Panc1 (cell line): ENCODE data around the gene TLR4. TPM values are rescaled to one million over a fixed set of nuclear protein-coding genes. Genes with fewer than 3 reads are reported as not detected.

Experiments used
- ATAC-seq: fragments of 200-7000 bp; cut with Tn5 transposase; 2 replicates; pipeline ENCODE4 v1.9.1; 2020; ENCODE audit warnings: mild to moderate bottlenecking, moderate library complexity
- BruUV-seq: library from RNA; stranded (reverse); fragments of 400-500 nt; replicated peaks from 2 replicates; lab custom pipeline; 2021; lab: Mats Ljungman, UMichigan
- CTCF ChIA-PET: fragments of 300-600 bp; sonication (Branson Sonifier 250); formaldehyde crosslinking; loops from one replicate; lab custom pipeline; 2022; ENCODE audit warnings: antibody characterized with exemption; lab: Charles Lee
- POLR2A ChIA-PET: fragments of 300-600 bp; sonication (Branson Sonifier 250); formaldehyde crosslinking; loops from one replicate; lab custom pipeline; 2022; ENCODE audit warnings: antibody characterized with exemption; lab: Charles Lee
- DNase-seq: peaks from one replicate; pipeline ENCODE4 v3.0.0-alpha.2; 2010; ENCODE audit warnings: low read depth, low spot score
- H3K27ac ChIP-seq: 2 replicates; pipeline ENCODE4 v1.5.1; 2011; ENCODE audit warnings: mild to moderate bottlenecking, low read length, inconsistent platforms
- H3K27me3 ChIP-seq: fragments of 200-500 bp; sonication (Bioruptor generic); 2 replicates; pipeline ENCODE4 v1.6.0; 2014; ENCODE audit warnings: low read length, inconsistent platforms; ENCODE audit not compliant: control insufficient read depth, insufficient read depth
- H3K36me3 ChIP-seq: fragments of 200-500 bp; sonication (Bioruptor generic); 2 replicates; pipeline ENCODE4 v1.5.1; 2014; ENCODE audit warnings: inconsistent platforms, mild to moderate bottlenecking, low read length, moderate library complexity; ENCODE audit not compliant: control insufficient read depth, insufficient read depth
- H3K4me1 ChIP-seq: 2 replicates; pipeline ENCODE4 v1.5.1; 2011; ENCODE audit warnings: inconsistent platforms, mild to moderate bottlenecking, low read length, moderate library complexity; ENCODE audit not compliant: control insufficient read depth, insufficient read depth
- H3K4me3 ChIP-seq, 2 experiments: 2 replicates each; pipeline ENCODE4 v1.5.1; 2011 to 2012; ENCODE audit warnings: low read depth in 2 of 2, low read length in 2 of 2, mild to moderate bottlenecking in 2 of 2, inconsistent platforms in 1 of 2, moderate library complexity in 1 of 2
- H3K9me3 ChIP-seq: fragments of 200-500 bp; sonication (Bioruptor generic); 2 replicates; pipeline ENCODE4 v1.5.1; 2014; ENCODE audit warnings: low read depth, mild to moderate bottlenecking, inconsistent platforms, low read length, moderate library complexity; ENCODE audit not compliant: control insufficient read depth, insufficient read depth
- CTCF ChIP-seq: fragments of 450-650 bp; IDR thresholded peaks from 2 replicates; pipeline ENCODE4 v1.5.1; 2017; ENCODE audit warnings: mild to moderate bottlenecking
- POLR2AphosphoS5 ChIP-seq: IDR thresholded peaks from 2 replicates; pipeline ENCODE4 v1.6.1; 2012; ENCODE audit warnings: mild to moderate bottlenecking, low read depth, low read length, moderate library complexity
- REST ChIP-seq, 2 experiments: IDR thresholded peaks; 2 replicates each; pipeline ENCODE4 v1.6.1; 2011 to 2012; ENCODE audit warnings: low read depth in 2 of 2, control low read depth in 1 of 2, low read length in 1 of 2, mild to moderate bottlenecking in 1 of 2, moderate library complexity in 1 of 2; ENCODE audit not compliant: insufficient read depth in 1 of 2
- SIN3A ChIP-seq: IDR thresholded peaks from 2 replicates; pipeline ENCODE4 v1.6.1; 2012; ENCODE audit warnings: low read depth, mild to moderate bottlenecking, low read length, moderate library complexity, borderline replicate concordance; ENCODE audit not compliant: insufficient read depth
- TCF7L2 ChIP-seq: IDR thresholded peaks from 2 replicates; pipeline ENCODE4 v1.6.1; 2011; ENCODE audit warnings: mild to moderate bottlenecking, low read depth, low read length, inconsistent platforms
- in situ Hi-C: cut with HindIII; loops from 2 replicates; pipeline ENCODE4 v1.10.0; 2016; ENCODE audit warnings: low sequenced_read_pairs, low pct_unique_long_range_greater_than_20kb
- intact Hi-C: fragments of 100-400 bp; cut with micrococcal nuclease; formaldehyde crosslinking; loops from one replicate; pipeline ENCODE4 v1.10.0; 2022; ENCODE audit not compliant: unreplicated experiment
- total RNA-seq: library from RNA; stranded (reverse); gene quantifications from one replicate; pipeline ENCODE4 v1.2.1, GENCODE V29; 2021; ENCODE audit not compliant: unreplicated experiment

TLR4 gene
- total RNA-seq, 1 experiment from 2014 or later, result 0.33 TPM

GRCh38 chr9:117678871-117679270, 25.3 kb upstream of the TLR4 start:
- DNase-seq (no peak), ATAC-seq (no peak)
- ChIA-PET POLR2A (no interaction called here), CTCF (no interaction called here)
- Histone ChIP-seq H3K4me3 (no peak overlapping the region), H3K36me3 (no peaks in the 10 kb centered on the region; the same call in 1 of the 2 replicates), H3K4me1 (no peaks in the 10 kb centered on the region), H3K9me3 (no peaks in the 10 kb centered on the region), H3K27me3 (no peaks in the 10 kb centered on the region), H3K27ac (no peak overlapping the region)
- no peak for TF ChIP-seq POLR2AphosphoS5
- no peak for TF ChIP-seq CTCF
- TF ChIP-seq TCF7L2, result no peak
- TF ChIP-seq REST (IDR thresholded peaks at IDR 0.05; ENCODE audit: insufficient read depth in 1 of 2, low read depth in 2 of 2, low read length in 1 of 2), result no peak
- intact Hi-C loops, result no loop called here
- in situ Hi-C loops, result no loop called here
- BruUV-seq, result no TSS peak

DNA sequence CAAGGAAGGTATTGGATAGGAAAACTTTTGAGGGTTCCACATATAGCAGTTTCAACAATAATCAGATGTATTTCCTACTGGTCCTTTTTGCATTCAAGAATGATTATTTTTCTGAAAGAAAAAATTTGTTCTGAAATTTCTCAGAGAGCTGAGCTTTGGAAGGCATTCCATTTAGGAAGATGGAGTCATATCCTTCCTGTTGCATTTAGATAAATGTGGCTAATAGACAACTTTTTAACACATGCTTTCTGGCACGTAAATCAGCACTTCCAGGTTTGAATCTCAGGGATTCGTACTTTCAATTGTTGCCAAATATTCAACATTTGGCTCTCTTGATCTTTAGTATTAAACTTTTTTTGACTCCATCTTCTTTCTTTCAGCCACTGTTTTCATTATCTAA, 24.8 kb upstream of the TLR4 start:
- no peak for TF ChIP-seq CTCF
- TF ChIP-seq SIN3A, result no peak
- TF ChIP-seq TCF7L2, result no peak
- TF ChIP-seq REST (IDR thresholded peaks at IDR 0.05; ENCODE audit: insufficient read depth in 1 of 2, low read depth in 2 of 2, low read length in 1 of 2), result no peak
- no peak for TF ChIP-seq POLR2AphosphoS5
- ChIA-PET POLR2A (no interaction called here), CTCF (no interaction called here)
- Histone ChIP-seq H3K36me3 (no peaks in the 10 kb centered on the region; the same call in 1 of the 2 replicates), H3K4me1 (no peaks in the 10 kb centered on the region), H3K27me3 (no peaks in the 10 kb centered on the region), H3K27ac (no peak overlapping the region), H3K9me3 (no peaks in the 10 kb centered on the region), H3K4me3 (no peak overlapping the region; a peak in 1 of 4 replicates)
- in situ Hi-C loops (no loop called here), intact Hi-C loops (no loop called here)
- no TSS peak for BruUV-seq
- DNase-seq (no peak), ATAC-seq (no peak)
